HEK293 (cell line): Measurements from ENCODE around the gene PPOX.

Source experiments
- EGR2 ChIP-seq: fragments of 450-650 bp; formaldehyde crosslinking; IDR thresholded peaks from 2 replicates; pipeline ENCODE4 v1.5.1; 2016; ENCODE audit warnings: low read depth, missing biosample characterization, missing genetic modification characterization
- KLF1 ChIP-seq: fragments of 450-650 bp; formaldehyde crosslinking; IDR thresholded peaks from 2 replicates; pipeline ENCODE4 v1.5.1; 2016; ENCODE audit warnings: missing biosample characterization, missing genetic modification characterization
- MYNN ChIP-seq: fragments of 450-650 bp; formaldehyde crosslinking; IDR thresholded peaks from 2 replicates; pipeline ENCODE4 v1.5.1; 2016; ENCODE audit warnings: missing biosample characterization, missing genetic modification characterization, borderline replicate concordance
- SALL2 ChIP-seq: fragments of 450-650 bp; formaldehyde crosslinking; IDR thresholded peaks from 2 replicates; pipeline ENCODE4 v1.5.0; 2017; ENCODE audit warnings: missing biosample characterization, mild to moderate bottlenecking, missing genetic modification characterization, borderline replicate concordance
- SCRT1 ChIP-seq: fragments of 450-650 bp; formaldehyde crosslinking; IDR thresholded peaks from 2 replicates; pipeline ENCODE4 v1.5.1; 2016; ENCODE audit warnings: missing biosample characterization, missing genetic modification characterization, borderline replicate concordance
- SCRT2 ChIP-seq: fragments of 450-650 bp; formaldehyde crosslinking; IDR thresholded peaks from 2 replicates; pipeline ENCODE4 v1.5.1; 2016; ENCODE audit warnings: missing biosample characterization, missing genetic modification characterization
- TCF7L2 ChIP-seq: IDR thresholded peaks from 2 replicates; pipeline ENCODE4 v1.6.1; 2011; ENCODE audit warnings: low read depth, mild to moderate bottlenecking, inconsistent platforms, low read length, moderate library complexity, borderline replicate concordance
- ZBTB48 ChIP-seq: fragments of 450-650 bp; formaldehyde crosslinking; IDR thresholded peaks from 2 replicates; pipeline ENCODE4 v1.5.1; 2016; ENCODE audit warnings: missing biosample characterization, missing genetic modification characterization
- ZEB2 ChIP-seq: fragments of 450-650 bp; formaldehyde crosslinking; IDR thresholded peaks from 2 replicates; pipeline ENCODE4 v1.5.1; 2016; ENCODE audit warnings: missing biosample characterization, missing genetic modification characterization
- ZNF146 ChIP-seq: fragments of 450-650 bp; formaldehyde crosslinking; IDR thresholded peaks from 2 replicates; pipeline ENCODE4 v1.5.1; 2016; ENCODE audit warnings: missing biosample characterization, missing genetic modification characterization
- ZNF302 ChIP-seq: fragments of 450-650 bp; formaldehyde crosslinking; IDR thresholded peaks from 2 replicates; pipeline ENCODE4 v1.5.1; 2016; ENCODE audit warnings: missing biosample characterization, missing genetic modification characterization, low read depth
- ZNF366 ChIP-seq: fragments of 450-650 bp; formaldehyde crosslinking; conservative IDR thresholded peaks from 2 replicates; pipeline ENCODE4 v1.5.1; 2016; ENCODE audit warnings: missing biosample characterization, missing genetic modification characterization
- ZNF426 ChIP-seq: fragments of 450-650 bp; formaldehyde crosslinking; IDR thresholded peaks from 2 replicates; pipeline ENCODE4 v1.5.1; 2017; ENCODE audit warnings: missing biosample characterization, missing genetic modification characterization, mild to moderate bottlenecking, inconsistent platforms, moderate library complexity
- ZNF521 ChIP-seq: fragments of 450-650 bp; formaldehyde crosslinking; IDR thresholded peaks from 2 replicates; pipeline ENCODE4 v1.5.1; 2017; ENCODE audit warnings: missing biosample characterization, mild to moderate bottlenecking, missing genetic modification characterization
- ZNF529 ChIP-seq: fragments of 450-650 bp; formaldehyde crosslinking; IDR thresholded peaks from 2 replicates; pipeline ENCODE4 v1.5.1; 2017; ENCODE audit warnings: missing genetic modification characterization, missing biosample characterization; ENCODE audit not compliant: insufficient replicate concordance
- ZNF549 ChIP-seq: fragments of 450-650 bp; IDR thresholded peaks from 2 replicates; pipeline ENCODE4 v1.5.1; 2018; ENCODE audit warnings: missing biosample characterization, missing genetic modification characterization, mild to moderate bottlenecking, inconsistent platforms, moderate library complexity
- ZNF658 ChIP-seq: fragments of 450-650 bp; formaldehyde crosslinking; IDR thresholded peaks from 2 replicates; pipeline ENCODE4; 2016; ENCODE audit warnings: missing biosample characterization, missing genetic modification characterization
- ZNF660 ChIP-seq: fragments of 450-650 bp; IDR thresholded peaks from 2 replicates; pipeline ENCODE4 v1.5.1; 2018; ENCODE audit warnings: missing biosample characterization, mild to moderate bottlenecking, missing genetic modification characterization
- ZNF76 ChIP-seq: fragments of 450-650 bp; formaldehyde crosslinking; IDR thresholded peaks from 2 replicates; pipeline ENCODE4; 2016; ENCODE audit warnings: low read depth, missing biosample characterization, missing genetic modification characterization, borderline replicate concordance
- ZNF843 ChIP-seq: fragments of 450-650 bp; formaldehyde crosslinking; IDR thresholded peaks from 2 replicates; pipeline ENCODE4 v1.5.1; 2016; ENCODE audit warnings: missing biosample characterization, missing genetic modification characterization
- TF ChIP-seq, protein P1 (sequence below): fragments of 450-650 bp; IDR thresholded peaks from 2 replicates; pipeline ENCODE4 v1.5.1; 2018; ENCODE audit warnings: missing biosample characterization, mild to moderate bottlenecking, missing genetic modification characterization
- TF ChIP-seq, protein P2 (sequence below): fragments of 450-650 bp; formaldehyde crosslinking; IDR thresholded peaks from 2 replicates; pipeline ENCODE4 v1.5.1; 2016; ENCODE audit warnings: missing biosample characterization, missing genetic modification characterization
- TF ChIP-seq, protein P3 (sequence below): fragments of 450-650 bp; formaldehyde crosslinking; IDR thresholded peaks from 2 replicates; pipeline ENCODE4 v1.5.1; 2017; ENCODE audit warnings: missing biosample characterization, missing genetic modification characterization
- TF ChIP-seq, protein P4 (sequence below): fragments of 450-650 bp; formaldehyde crosslinking; IDR thresholded peaks from 2 replicates; pipeline ENCODE4 v1.5.1; 2016; ENCODE audit warnings: missing biosample characterization, missing genetic modification characterization
- TF ChIP-seq, protein P5 (sequence below): fragments of 450-650 bp; formaldehyde crosslinking; IDR thresholded peaks from 2 replicates; pipeline ENCODE4 v1.5.0; 2017; ENCODE audit warnings: missing biosample characterization, missing genetic modification characterization, borderline replicate concordance
- TF ChIP-seq, protein P6 (sequence below): fragments of 450-650 bp; formaldehyde crosslinking; IDR thresholded peaks from 2 replicates; pipeline ENCODE4 v1.5.1; 2017; ENCODE audit warnings: missing biosample characterization, missing genetic modification characterization

PPOX gene

DNA sequence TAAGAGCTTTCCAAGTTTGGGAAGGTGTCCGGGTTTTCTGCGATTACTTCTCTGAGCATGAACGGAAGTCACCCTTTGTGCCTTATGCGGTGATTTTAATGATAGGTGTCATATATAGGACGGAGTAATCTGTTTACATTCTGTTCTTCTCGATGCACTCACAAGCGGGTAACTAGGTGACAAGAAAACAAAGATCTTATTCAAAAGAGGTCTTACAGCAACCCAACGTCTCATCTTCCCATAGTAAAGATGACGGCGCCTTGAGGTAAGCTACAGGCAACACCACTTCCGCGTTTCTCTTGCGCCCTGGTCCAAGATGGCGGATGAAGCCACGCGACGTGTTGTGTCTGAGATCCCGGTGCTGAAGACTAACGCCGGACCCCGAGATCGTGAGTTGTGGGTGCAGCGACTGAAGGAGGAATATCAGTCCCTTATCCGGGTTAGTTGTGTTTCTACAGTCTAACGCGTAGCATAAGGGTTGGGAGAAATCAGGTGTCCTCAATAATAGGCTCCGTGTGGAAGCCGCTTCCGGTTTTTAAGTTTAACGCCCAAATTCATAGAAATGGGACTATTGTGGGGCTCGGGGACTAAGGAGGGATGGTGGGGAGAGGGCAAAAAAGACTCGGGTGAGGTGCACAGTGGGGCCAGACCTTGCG, 12.4 kb upstream of the PPOX start, which contains the start of gene UFC1 (continued):
- TF ChIP-seq ZNF76 (peak; percentile 80; the same call in 1 of the 2 replicates), ZBTB48 (tag by site-specific recombination) (peak; percentile 75; the same call in 1 of the 2 replicates), ZNF529 (tag by site-specific recombination) (no peak), MYNN (tag by site-specific recombination) (no peak), SALL2 (tag by site-specific recombination) (no peak), ZNF658 (no peak), TCF7L2 (no peak), SCRT1 (tag by site-specific recombination) (peak; percentile 96), EGR2 (tag by site-specific recombination) (no peak), ZNF146 (tag by site-specific recombination) (peak; percentile 4; the same call in 1 of the 2 replicates), KLF1 (peak; percentile 19; the same call in 1 of the 2 replicates), ZNF549 (no peak), ZNF843 (tag by site-specific recombination) (peak; percentile 67; the same call in 1 of the 2 replicates), SCRT2 (peak; percentile 99), ZNF660 (tag by site-specific recombination) (peak; percentile 93; the same call in 1 of the 2 replicates), ZNF521 (tag by site-specific recombination) (no peak), ZNF302 (tag by site-specific recombination) (0 out of 2 replicates have a peak, but pooled peaks have one; percentile 29), ZNF426 (tag by site-specific recombination) (no peak), ZEB2 (tag by site-specific recombination) (peak; percentile 85; the same call in 1 of the 2 replicates), ZNF366 (tag by site-specific recombination) (0 out of 2 replicates have a peak, but pooled peaks have one; percentile 58)
- TF ChIP-seq, protein P1, sequence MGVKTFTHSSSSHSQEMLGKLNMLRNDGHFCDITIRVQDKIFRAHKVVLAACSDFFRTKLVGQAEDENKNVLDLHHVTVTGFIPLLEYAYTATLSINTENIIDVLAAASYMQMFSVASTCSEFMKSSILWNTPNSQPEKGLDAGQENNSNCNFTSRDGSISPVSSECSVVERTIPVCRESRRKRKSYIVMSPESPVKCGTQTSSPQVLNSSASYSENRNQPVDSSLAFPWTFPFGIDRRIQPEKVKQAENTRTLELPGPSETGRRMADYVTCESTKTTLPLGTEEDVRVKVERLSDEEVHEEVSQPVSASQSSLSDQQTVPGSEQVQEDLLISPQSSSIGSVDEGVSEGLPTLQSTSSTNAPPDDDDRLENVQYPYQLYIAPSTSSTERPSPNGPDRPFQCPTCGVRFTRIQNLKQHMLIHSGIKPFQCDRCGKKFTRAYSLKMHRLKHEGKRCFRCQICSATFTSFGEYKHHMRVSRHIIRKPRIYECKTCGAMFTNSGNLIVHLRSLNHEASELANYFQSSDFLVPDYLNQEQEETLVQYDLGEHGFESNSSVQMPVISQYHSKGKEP (tag by site-specific recombination): no peak
- TF ChIP-seq, protein P2, sequence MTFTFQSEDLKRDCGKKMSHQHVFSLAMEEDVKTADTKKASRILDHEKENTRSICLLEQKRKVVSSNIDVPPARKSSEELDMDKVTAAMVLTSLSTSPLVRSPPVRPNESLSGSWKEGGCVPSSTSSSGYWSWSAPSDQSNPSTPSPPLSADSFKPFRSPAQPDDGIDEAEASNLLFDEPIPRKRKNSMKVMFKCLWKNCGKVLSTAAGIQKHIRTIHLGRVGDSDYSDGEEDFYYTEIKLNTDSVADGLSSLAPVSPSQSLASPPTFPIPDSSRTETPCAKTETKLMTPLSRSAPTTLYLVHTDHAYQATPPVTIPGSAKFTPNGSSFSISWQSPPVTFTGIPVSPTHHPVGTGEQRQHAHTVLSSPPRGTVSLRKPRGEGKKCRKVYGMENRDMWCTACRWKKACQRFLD (tag by site-specific recombination): no peak
- TF ChIP-seq, protein P3, sequence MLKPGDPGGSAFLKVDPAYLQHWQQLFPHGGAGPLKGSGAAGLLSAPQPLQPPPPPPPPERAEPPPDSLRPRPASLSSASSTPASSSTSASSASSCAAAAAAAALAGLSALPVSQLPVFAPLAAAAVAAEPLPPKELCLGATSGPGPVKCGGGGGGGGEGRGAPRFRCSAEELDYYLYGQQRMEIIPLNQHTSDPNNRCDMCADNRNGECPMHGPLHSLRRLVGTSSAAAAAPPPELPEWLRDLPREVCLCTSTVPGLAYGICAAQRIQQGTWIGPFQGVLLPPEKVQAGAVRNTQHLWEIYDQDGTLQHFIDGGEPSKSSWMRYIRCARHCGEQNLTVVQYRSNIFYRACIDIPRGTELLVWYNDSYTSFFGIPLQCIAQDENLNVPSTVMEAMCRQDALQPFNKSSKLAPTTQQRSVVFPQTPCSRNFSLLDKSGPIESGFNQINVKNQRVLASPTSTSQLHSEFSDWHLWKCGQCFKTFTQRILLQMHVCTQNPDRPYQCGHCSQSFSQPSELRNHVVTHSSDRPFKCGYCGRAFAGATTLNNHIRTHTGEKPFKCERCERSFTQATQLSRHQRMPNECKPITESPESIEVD (tag by site-specific recombination): no peak
- TF ChIP-seq, protein P4, sequence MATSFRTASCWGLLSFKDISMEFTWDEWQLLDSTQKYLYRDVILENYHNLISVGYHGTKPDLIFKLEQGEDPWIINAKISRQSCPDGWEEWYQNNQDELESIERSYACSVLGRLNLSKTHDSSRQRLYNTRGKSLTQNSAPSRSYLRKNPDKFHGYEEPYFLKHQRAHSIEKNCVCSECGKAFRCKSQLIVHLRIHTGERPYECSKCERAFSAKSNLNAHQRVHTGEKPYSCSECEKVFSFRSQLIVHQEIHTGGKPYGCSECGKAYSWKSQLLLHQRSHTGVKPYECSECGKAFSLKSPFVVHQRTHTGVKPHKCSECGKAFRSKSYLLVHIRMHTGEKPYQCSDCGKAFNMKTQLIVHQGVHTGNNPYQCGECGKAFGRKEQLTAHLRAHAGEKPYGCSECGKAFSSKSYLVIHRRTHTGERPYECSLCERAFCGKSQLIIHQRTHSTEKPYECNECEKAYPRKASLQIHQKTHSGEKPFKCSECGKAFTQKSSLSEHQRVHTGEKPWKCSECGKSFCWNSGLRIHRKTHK (tag by site-specific recombination): no peak
- TF ChIP-seq, protein P5, sequence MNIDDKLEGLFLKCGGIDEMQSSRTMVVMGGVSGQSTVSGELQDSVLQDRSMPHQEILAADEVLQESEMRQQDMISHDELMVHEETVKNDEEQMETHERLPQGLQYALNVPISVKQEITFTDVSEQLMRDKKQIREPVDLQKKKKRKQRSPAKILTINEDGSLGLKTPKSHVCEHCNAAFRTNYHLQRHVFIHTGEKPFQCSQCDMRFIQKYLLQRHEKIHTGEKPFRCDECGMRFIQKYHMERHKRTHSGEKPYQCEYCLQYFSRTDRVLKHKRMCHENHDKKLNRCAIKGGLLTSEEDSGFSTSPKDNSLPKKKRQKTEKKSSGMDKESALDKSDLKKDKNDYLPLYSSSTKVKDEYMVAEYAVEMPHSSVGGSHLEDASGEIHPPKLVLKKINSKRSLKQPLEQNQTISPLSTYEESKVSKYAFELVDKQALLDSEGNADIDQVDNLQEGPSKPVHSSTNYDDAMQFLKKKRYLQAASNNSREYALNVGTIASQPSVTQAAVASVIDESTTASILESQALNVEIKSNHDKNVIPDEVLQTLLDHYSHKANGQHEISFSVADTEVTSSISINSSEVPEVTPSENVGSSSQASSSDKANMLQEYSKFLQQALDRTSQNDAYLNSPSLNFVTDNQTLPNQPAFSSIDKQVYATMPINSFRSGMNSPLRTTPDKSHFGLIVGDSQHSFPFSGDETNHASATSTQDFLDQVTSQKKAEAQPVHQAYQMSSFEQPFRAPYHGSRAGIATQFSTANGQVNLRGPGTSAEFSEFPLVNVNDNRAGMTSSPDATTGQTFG (tag by site-specific recombination): no peak
- TF ChIP-seq, protein P6, sequence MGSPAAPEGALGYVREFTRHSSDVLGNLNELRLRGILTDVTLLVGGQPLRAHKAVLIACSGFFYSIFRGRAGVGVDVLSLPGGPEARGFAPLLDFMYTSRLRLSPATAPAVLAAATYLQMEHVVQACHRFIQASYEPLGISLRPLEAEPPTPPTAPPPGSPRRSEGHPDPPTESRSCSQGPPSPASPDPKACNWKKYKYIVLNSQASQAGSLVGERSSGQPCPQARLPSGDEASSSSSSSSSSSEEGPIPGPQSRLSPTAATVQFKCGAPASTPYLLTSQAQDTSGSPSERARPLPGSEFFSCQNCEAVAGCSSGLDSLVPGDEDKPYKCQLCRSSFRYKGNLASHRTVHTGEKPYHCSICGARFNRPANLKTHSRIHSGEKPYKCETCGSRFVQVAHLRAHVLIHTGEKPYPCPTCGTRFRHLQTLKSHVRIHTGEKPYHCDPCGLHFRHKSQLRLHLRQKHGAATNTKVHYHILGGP (tag by site-specific recombination): peak; percentile 51; the same call in 1 of the 2 replicates
